IgD-negative memory B cell (primary cell): ENCODE results near the gene RPL14. TPM values are rescaled to one million over a fixed set of nuclear protein-coding genes. Genes with fewer than 3 reads are reported as not detected.
A peak's percentile ranks its signal among the peaks of the same experiment; 100 is the strongest.

ENCODE experiments used
- H3K27ac Mint-ChIP-seq, 3 donors: one replicate each; pipeline ENCODE4 v1.8.0; 2020 to 2022; ENCODE audit warnings: mild to moderate bottlenecking in 3 of 3, mixed read lengths in 3 of 3, moderate library complexity in 1 of 3
- H3K27me3 Mint-ChIP-seq: one replicate; pipeline ENCODE4 v1.8.0; 2021; ENCODE audit warnings: mixed read lengths
- H3K36me3 Mint-ChIP-seq: one replicate; pipeline ENCODE4 v1.8.0; 2020; ENCODE audit warnings: mild to moderate bottlenecking, mixed read lengths
- H3K4me1 Mint-ChIP-seq, 3 donors: one replicate each; pipeline ENCODE4 v1.8.0; 2020 to 2022; ENCODE audit warnings: mixed read lengths in 3 of 3, mild to moderate bottlenecking in 1 of 3
- H3K4me3 Mint-ChIP-seq, 4 donors: one replicate each; pipeline ENCODE4 v1.8.0; 2020 to 2022; ENCODE audit warnings: mild to moderate bottlenecking in 4 of 4, mixed read lengths in 4 of 4, moderate library complexity in 3 of 4
- H3K9me3 Mint-ChIP-seq, 3 donors: one replicate each; pipeline ENCODE4 v1.8.0; 2020 to 2021; ENCODE audit warnings: mixed read lengths in 3 of 3, mild to moderate bottlenecking in 1 of 3
- polyA plus RNA-seq: library from polyadenylated mRNA; unstranded; fragments of 300-500 nt; fragmentation: Illumina TruSeq; gene quantifications from one replicate; pipeline ENCODE4 v1.2.3, GENCODE V29; 2021

The RPL14 gene
- polyA plus RNA-seq = 1,483 TPM

- Mint-ChIP-seq H3K4me1 (peaks cover 22 to 34% (median 27%) of the 10 kb centered on the region in 3 donors), H3K27ac (peak within 1 kb of the TSS; percentile 78 to 95 (median 95)), H3K36me3 (peaks cover 2% of the 10 kb centered on the region), H3K9me3 (no peaks in the 10 kb centered on the region), H3K4me3 (peak within 1 kb of the TSS; percentile 84 to 97 (median 94)), H3K27me3 (no peaks in the 10 kb centered on the region)
These were observed at the start of gene RPL14 for GRCh38 chr3:40456940-40457823. RPL14 (plus strand) TSS chr3:40457339; CDS start chr3:40457472, 133 bp downstream.

DNA sequence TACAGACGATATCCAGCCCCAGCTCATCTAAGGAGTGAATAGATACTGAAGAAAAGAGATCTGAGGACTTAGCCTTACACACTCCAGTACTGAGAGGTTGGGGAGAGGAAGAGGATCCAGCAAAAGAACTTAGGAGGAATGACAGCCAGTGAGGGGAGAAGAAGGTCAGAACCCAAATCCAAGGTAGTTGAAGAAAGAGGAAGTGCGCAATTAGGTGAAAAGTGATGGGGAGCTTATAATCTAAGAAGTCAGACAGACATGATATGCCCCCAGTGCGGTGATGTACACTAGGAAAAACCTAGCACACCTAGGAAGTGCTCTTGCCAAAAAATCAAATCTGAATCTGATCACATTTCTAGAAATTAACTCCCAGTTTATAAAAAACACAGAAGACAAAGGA, 49.5 kb upstream of the RPL14 start:
- H3K9me3 Mint-ChIP-seq = no peaks in the 10 kb centered on the region
- no peak overlapping the region for H3K27ac Mint-ChIP-seq
- no peak overlapping the region for H3K4me3 Mint-ChIP-seq
- peaks cover 1% of the 10 kb centered on the region for H3K27me3 Mint-ChIP-seq
- H3K36me3 Mint-ChIP-seq = no peaks in the 10 kb centered on the region
- no peaks in the 10 kb centered on the region for H3K4me1 Mint-ChIP-seq

DNA sequence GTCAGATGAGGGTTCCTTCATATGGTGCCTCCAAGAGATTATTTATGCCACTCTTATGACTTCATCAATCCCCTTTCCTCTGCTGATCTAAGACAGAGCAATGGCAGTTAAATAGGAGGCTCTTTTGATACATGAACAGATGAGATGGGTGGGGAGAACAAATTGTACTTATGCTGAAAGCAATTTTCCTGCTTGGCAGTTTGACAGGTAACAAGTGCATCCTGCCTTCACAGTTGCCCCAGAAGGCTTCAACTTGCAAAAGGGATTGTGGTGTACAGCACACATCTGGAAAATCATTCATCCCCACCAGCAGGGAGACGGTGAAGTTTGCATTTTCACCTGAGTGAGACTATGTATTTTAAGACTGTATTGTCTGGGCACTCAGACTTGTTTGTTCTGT, 42.9 kb upstream of the RPL14 start:
- Mint-ChIP-seq H3K4me3 (no peak overlapping the region), H3K4me1 (no peaks in the 10 kb centered on the region), H3K27ac (peak overlapping the region in 1 of 3 donors; percentile 2), H3K9me3 (no peaks in the 10 kb centered on the region), H3K36me3 (peaks cover 2% of the 10 kb centered on the region), H3K27me3 (peaks cover 3% of the 10 kb centered on the region)

DNA sequence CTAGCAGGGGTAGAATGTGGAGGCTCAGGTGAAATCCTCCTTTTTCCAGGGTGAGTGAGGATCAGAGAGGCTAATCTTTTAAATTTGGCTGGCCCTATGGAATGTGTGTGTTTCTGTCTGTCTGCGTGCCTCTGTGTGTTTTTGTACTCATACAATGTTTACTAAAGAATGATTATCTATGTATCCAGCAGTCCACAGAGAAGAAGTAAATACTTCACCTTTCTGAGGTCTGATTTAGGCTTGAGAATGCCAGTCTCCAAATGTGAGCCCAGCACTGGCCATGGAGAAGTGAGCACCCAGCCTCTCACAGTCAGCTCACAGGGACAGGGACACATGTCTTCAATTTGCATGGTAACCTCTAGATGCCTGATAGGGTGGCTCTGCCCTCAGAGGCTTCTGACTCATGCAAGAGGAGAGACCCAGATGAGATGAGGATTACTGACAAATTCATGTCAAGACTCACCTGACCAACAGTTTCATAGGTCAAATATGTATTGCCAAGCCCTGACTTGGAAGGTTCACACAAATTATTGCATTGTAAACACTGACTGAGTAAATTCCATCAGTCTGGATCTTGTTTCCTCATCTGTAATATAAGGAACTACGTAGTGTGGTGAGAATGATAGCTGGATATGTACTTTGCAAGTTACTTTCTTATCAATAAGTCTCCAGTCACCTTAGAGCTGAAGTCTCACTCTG, 39.1 kb upstream of the RPL14 start:
- Mint-ChIP-seq H3K27ac (no peak overlapping the region), H3K9me3 (no peaks in the 10 kb centered on the region), H3K4me3 (no peak overlapping the region), H3K36me3 (peaks cover 7% of the 10 kb centered on the region), H3K27me3 (peaks cover 2% of the 10 kb centered on the region), H3K4me1 (no peaks in the 10 kb centered on the region)

- no peaks in the 10 kb centered on the region for H3K4me1 Mint-ChIP-seq
- H3K27ac Mint-ChIP-seq = no peak overlapping the region
- H3K9me3 Mint-ChIP-seq = no peaks in the 10 kb centered on the region
- no peaks in the 10 kb centered on the region for H3K27me3 Mint-ChIP-seq
- no peak overlapping the region for H3K4me3 Mint-ChIP-seq
- H3K36me3 Mint-ChIP-seq = peaks cover 14% of the 10 kb centered on the region
These were observed 34.3 kb upstream of the RPL14 start for GRCh38 chr3:40422861-40423260.

DNA sequence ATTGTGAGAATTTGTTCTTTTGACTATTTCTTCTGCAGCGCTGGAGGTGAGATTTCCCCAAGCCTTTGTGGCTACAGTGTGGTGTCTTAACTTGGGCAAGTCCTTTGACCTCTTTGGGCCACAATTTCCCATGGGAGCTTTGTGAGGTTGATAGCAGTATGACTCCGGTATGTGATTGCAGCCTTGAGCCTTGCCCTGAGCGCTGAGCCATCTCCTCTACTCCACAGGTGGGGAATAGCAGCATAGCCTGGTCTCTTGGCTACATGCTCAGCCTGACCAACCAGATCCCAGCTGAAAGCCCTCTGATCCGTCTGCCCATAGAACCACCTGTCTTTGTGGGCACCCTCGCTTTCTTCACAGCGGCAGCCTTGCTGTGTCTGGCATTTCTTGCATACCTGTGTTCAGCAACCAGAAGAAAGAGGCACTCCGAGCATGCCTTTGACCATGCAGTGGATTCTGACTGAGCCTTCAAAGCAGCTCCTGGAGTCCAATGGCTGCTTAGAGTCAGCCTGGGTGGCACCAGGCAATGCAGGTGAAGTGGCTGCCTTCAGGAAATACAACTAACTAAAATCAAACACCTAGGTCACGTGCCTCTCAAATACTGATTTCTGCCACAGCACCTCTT, 30.0 kb upstream of the RPL14 start:
- H3K27ac Mint-ChIP-seq = no peak overlapping the region
- H3K9me3 Mint-ChIP-seq = no peaks in the 10 kb centered on the region
- H3K36me3 Mint-ChIP-seq = peaks cover 14% of the 10 kb centered on the region
- no peak overlapping the region for H3K4me3 Mint-ChIP-seq
- no peaks in the 10 kb centered on the region for H3K27me3 Mint-ChIP-seq
- H3K4me1 Mint-ChIP-seq = no peaks in the 10 kb centered on the region

DNA sequence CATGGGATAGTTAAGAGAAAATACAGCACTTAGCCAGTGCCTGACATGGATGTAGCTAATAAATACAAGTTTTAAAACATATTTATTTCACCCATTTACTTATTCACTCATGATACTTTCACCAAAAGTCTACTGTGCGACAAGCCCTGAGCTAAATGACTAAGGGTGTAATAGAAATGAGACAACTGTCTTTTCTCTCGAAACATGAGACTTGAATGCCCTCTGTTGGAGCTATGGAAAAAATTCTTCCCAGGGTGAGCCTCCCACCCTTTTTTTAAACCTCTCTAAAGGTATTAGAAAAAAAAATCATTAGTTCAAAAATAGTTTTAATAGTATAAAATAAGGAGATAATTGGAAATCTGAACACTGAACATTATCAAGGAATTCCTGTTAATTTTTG, 24.3 kb upstream of the RPL14 start:
- H3K4me3 Mint-ChIP-seq = no peak overlapping the region
- no peak overlapping the region for H3K27ac Mint-ChIP-seq
- no peaks in the 10 kb centered on the region for H3K9me3 Mint-ChIP-seq
- H3K27me3 Mint-ChIP-seq = no peaks in the 10 kb centered on the region
- no peaks in the 10 kb centered on the region for H3K4me1 Mint-ChIP-seq
- peaks cover 6% of the 10 kb centered on the region for H3K36me3 Mint-ChIP-seq

GRCh38 chr3:40437889-40438288, 19.2 kb upstream of the RPL14 start:
- Mint-ChIP-seq H3K4me3 (no peak overlapping the region), H3K27me3 (no peaks in the 10 kb centered on the region), H3K27ac (no peak overlapping the region), H3K4me1 (no peaks in the 10 kb centered on the region), H3K36me3 (peaks cover 5% of the 10 kb centered on the region), H3K9me3 (no peaks in the 10 kb centered on the region)

- Mint-ChIP-seq H3K27ac (no peak overlapping the region), H3K4me3 (no peak overlapping the region), H3K27me3 (no peaks in the 10 kb centered on the region), H3K36me3 (peaks cover 2% of the 10 kb centered on the region), H3K4me1 (peaks cover 0 to under 1% (median 0%) of the 10 kb centered on the region in 3 donors), H3K9me3 (no peaks in the 10 kb centered on the region)
These were observed 12.1 kb upstream of the RPL14 start for GRCh38 chr3:40445062-40445461.

DNA sequence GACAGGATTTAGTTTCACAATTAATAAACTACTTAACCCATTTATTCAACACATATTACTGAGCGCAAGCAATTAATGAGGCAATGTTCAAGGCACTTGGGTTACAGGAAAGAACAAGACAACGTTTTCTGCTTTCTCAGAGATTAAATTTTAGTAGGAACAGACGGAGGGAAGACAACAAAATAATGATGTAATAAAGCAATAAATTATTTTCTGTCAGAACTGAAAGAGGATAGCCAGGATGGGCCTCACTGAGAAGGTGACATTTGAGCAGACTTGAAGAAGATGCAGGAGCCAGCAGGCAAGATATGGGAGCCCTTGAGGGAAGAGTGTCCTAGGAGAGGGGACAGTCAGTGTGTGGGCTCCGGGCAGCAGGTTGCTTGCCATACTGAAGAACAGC, 11.3 kb upstream of the RPL14 start:
- Mint-ChIP-seq H3K36me3 (peaks cover 2% of the 10 kb centered on the region), H3K4me1 (peaks cover 0 to 1% (median 0%) of the 10 kb centered on the region in 3 donors), H3K9me3 (no peaks in the 10 kb centered on the region), H3K27me3 (no peaks in the 10 kb centered on the region), H3K4me3 (no peak overlapping the region), H3K27ac (peak overlapping the region in 1 of 3 donors; percentile 43)

DNA sequence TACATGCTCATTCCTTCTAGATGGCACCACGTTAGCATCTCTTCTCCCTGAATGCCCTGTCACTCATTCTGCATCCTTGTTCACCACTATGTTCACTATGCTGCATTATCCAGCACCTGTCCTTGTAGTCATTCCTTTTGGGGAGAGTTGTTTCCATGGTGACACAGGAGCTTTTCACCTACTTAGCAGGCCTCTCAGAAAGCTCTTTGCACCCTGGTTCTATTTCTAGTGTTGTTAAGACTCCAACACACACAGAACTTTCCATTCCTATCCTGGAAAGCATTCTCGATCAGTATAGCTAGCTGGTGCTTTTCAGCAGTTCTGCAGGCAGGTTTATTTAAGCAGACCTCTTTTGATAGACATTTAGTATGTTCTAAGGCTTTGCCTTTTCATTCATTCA, 6.7 kb upstream of the RPL14 start:
- Mint-ChIP-seq H3K36me3 (peaks cover 2% of the 10 kb centered on the region), H3K4me1 (peaks cover 9 to 17% (median 15%) of the 10 kb centered on the region in 3 donors), H3K9me3 (no peaks in the 10 kb centered on the region), H3K4me3 (peak overlapping the region in 1 of 4 donors; percentile 86), H3K27ac (peak overlapping the region in 1 of 3 donors; percentile 28), H3K27me3 (no peaks in the 10 kb centered on the region)

DNA sequence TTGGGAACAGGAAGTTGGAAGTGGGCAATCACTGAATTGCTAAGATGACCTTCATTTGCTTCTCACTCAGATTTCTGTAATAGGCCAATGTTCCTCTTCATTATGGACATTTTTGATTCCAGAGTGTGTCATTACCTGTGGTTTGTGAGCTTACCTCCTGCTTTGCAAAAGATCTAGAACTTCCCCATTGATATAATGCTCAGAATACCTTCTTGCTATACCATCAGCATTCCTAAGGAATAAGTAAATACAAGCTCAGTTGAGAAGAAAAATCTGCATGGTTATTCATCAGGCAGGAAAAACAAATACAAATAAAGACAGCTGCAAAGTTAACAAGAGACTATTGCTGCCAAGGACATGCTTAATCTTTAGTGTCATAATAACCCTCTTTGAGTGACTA, 5.6 kb upstream of the RPL14 start:
- H3K4me3 Mint-ChIP-seq = peak overlapping the region; percentile 23 to 99 (median 72)
- no peaks in the 10 kb centered on the region for H3K27me3 Mint-ChIP-seq
- peaks cover 14 to 17% (median 15%) of the 10 kb centered on the region in 3 donors for H3K4me1 Mint-ChIP-seq

GRCh38 chr3:40452057-40452456, 5.1 kb upstream of the RPL14 start:
- Mint-ChIP-seq H3K4me1 (peaks cover 16 to 19% (median 17%) of the 10 kb centered on the region in 3 donors), H3K36me3 (peaks cover 2% of the 10 kb centered on the region), H3K4me3 (peak overlapping the region; percentile 86 to 99 (median 97)), H3K9me3 (no peaks in the 10 kb centered on the region), H3K27me3 (no peaks in the 10 kb centered on the region), H3K27ac (peak overlapping the region; percentile 92 to 99 (median 98))

More for the DNA sequence above, 5.6 kb upstream of the RPL14 start:
- Mint-ChIP-seq H3K36me3 (peaks cover 2% of the 10 kb centered on the region), H3K27ac (peak overlapping the region in 2 of 3 donors; percentile 47 to 61), H3K9me3 (no peaks in the 10 kb centered on the region)

- Mint-ChIP-seq H3K27ac (peak overlapping the region; percentile 92 to 99 (median 98)), H3K36me3 (peaks cover under 1% of the 10 kb centered on the region), H3K4me3 (peak overlapping the region; percentile 86 to 99 (median 97)), H3K27me3 (no peaks in the 10 kb centered on the region), H3K4me1 (peaks cover 17 to 20% (median 19%) of the 10 kb centered on the region in 3 donors), H3K9me3 (no peaks in the 10 kb centered on the region)
These were observed 4.6 kb upstream of the RPL14 start for GRCh38 chr3:40452562-40452875.
